Pons (tissue), 1 donor: ENCODE data around the gene ADAMTSL4.
"Not testable (repeated sequence)": the region's sequence is repeated elsewhere in the genome, so short reads cannot be mapped to it uniquely, and the experiment has no call there.

Experiments used
- DNase-seq: peaks from one replicate; pipeline ENCODE4 v3.0.0-alpha.2; 2016; ENCODE audit warnings: low spot score

The ADAMTSL4 gene

DNA sequence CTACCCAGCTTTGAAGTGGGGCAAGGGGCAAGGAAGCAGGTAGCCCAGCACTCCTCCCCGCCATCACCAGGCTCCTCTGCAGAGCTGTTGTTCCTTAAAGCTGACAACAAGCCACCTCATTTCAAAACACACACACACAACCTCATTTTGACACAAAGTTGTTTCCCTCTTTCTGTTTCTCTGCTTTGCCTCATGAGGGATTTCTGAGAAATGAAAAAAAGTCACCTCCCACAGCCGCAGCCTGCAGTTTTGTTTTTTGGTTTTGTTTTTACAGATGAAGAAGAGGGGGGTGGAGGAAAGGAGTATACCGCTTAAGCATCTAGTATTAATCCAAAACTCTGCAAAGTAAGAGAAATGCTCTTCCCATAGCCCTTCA is 18.1 kb downstream of the ADAMTSL4 start:
- DNase-seq = peak; percentile 34

DNA sequence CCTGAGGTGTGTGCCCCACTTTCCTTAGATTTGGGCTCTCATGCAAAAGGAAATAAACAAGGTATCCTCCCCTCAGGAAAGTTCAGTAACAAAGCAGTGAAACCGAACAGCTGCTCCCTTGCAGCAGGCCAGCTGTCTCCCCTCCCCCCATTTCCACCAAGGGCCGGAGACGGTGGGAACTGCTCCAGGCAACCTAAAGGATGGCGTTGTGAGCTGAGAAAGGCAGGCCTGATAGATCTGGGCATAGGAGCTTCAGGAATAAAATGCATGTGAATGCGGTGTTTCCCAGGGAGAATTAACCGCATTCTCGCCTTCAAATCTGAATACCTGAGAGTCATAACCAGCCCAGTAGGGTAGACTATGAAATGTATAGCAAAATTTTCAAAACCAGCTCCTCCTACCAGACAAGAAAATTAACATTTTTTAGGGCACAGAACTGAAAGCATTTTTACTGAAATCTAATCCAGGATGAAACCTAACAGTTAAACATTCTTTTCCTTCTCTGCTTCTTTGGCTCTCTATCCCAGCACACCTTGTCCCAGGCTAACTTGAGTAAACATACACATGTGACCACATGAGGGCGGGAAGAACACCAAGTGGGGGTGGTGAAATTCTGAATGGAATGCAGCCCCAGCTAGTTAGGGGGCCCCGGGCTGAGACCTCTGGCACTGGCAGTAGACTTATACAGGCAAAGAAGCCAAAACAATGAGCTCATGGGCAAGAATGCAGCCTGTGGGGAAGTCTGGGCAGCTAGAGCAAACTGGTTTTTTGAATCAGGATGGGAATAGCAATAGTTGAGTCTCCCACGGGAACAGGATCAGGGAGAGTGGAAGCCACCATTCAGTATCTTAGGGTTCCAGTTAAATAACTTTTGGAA is 18.7 kb downstream of the ADAMTSL4 start:
- peak; percentile 67 for DNase-seq

DNA sequence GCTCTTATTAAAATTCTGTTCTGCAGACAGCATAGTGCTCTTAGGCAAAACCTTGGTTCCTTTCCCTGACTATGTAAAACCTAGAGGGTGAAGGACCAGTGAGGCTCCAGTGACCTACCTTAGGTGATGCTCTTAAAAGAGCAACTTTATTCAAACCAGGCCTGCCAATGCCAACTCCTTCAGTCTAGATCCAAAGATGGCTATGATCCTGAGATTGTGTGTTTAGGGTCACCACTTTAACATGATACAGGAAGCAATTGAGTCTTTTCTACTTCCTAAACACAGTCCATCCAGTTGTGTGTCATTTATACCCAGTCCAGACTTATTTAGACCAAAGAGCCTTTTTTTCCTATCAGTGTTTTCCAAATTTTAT is 19.4 kb downstream of the ADAMTSL4 start:
- DNase-seq = no peak

DNA sequence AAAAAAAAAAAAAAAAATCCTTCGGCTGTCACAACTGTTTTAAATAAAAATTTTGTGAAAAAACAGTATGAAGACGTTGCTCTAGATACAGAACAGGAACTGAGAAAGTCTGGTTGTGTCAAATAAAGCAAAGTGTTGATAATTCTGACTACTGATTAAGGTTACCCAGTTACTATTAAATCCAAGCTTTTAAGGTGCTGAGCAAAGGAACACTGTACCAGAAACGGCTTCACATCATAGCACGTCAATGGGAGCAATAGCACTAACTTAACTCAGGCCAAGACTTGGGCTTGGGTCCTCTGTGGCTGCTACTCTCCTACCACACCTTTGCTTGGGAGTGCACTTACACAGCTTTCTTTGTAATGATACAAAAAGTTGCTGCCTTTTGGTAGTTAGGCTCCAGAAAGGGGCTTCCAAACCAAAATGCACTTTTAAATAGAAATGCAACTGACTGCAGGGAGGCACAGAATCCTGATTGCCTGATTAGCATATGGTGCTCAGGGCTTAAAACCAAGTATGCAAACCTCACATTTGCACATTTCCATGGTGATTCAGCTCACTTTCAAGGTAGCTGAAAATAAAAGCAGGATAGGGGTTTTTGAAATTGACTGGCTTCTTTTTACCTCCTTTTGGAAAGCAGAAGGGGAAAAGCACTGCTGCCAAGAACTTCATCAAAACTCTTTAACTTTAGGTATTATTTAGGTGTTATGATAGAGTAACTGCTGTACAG is 23.9 kb downstream of the ADAMTSL4 start:
- DNase-seq = no peak

DNA sequence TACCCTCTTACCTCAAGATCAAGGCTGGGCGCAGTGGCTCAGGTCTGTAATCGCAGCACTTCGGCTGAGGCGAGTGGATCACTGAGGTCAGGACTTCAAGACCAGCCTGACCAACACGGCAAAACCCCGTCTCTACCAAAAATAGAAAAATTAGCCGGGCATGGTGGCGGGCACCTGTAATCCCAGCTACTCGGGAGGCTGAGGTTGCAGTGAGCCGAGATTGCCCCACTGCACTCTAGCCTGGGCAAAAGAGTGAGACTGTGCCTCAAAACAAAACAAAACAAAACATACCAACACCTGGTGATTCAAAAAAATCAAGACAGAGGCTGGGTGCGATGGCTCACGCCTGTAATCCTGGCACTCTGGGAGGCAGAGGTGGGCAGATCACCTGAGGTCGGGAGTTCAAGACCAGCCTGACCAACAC is 24.5 kb downstream of the ADAMTSL4 start:
- not testable (repeated sequence) for DNase-seq

DNA sequence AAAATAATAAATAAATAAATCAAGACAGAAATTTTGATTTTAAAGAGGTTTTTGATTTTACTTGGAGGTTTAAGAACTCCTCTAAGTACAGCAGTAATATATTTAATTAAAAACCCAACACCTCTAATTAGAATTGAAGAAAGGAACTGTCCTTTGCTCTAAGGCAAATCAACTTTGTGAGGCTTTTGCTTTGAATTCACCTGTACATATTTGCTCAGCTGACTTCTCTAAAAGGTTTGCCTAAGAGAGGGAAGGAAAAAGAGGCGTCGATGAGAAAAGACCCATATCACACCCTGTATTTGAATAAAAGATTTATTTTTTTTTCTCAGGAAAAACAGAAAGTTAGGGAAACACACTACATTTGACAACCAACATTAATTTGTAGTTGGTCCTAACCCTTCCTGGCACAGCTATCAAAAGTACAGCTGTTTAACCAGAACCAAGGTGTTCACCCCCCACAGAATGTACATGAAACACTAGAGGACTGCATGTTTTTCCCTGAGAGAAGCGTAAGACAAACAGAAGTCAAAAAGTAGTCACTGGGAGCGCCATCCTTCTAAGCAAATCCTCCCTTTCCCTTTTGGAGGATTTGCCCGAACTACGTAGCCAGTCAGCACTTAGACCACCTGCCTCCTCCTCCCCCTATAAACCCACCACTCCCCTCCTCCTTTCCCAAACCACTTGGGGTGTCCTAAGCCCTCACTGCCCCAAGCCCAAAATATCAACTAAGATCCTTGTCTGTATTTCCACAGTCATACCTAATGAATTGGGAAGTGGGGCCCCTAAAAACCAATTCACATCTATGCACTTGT is 25.3 kb downstream of the ADAMTSL4 start:
- DNase-seq = no peak

DNA sequence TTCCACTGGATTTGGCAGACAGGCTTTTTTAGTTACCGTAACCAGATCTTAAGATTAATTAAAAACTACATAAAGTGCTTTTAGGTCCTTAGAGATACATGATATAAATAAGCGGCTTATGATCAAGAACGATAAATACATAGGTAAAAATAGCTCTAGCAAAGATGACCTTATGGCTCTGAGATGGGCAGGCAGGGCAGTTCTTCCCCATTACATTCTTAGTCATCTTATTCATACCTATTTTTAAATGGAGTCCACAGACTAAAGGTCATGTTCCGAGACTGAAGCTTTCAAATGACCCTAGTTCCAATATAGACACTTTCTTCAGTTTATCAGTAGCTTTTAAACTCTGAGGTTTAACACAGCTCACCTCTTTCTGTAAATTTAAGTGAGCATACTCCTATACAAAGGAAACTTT is 25.9 kb downstream of the ADAMTSL4 start:
- no peak for DNase-seq

DNA sequence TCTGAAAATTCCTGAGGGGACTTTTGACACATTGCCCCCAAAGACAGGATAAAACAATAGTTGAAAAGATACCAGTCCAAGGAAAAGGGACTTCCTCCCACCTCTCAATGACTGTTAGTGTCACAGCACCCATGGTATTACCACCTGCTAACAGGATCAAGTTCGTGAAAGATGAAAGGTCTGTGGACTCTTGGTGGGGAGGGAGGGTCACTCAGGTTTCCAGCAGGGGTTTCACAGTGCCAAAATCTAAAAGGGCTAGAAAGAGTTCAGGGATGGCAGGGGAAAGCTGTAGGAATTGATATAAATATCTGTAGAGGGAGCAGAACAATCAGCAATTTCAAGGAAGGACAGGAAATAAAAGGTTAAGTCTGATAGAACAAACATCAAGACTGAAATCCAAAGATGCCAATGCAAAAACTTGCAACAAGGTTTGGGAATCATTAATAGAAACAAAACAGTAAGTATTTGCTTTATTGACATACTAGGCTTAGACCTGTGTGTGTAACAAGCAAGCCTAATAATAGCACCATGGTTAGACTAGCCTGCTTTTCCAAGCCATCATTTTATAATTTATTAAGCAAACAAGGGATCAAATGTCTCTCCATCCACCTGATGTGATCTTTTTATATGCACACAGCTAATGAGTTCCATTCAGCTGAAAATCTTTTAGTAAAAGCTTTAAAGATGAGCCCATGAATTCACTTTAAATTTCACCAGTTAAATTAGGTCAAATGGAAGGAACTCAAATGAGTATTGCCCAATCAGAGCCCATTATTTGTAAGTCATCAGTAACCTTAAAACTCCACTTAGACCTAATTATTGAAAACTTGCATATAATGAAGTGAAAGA is 26.5 kb downstream of the ADAMTSL4 start:
- DNase-seq = no peak

DNA sequence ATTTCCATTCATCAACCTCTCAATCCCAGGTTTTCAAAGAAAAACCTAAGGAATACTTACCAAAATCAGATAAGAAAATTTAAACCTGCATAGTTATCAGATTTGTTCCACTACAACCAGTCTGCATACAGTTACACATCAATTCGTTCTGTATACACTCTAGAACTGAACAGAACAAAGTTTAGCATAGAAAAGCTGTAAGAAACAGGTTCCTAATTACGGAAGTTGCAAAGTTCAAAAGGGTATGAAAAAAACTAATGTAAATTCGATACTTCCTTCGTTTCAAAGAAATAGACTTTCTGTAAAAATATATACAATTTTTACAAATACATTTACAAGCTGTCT is 27.1 kb downstream of the ADAMTSL4 start:
- no peak for DNase-seq

DNA sequence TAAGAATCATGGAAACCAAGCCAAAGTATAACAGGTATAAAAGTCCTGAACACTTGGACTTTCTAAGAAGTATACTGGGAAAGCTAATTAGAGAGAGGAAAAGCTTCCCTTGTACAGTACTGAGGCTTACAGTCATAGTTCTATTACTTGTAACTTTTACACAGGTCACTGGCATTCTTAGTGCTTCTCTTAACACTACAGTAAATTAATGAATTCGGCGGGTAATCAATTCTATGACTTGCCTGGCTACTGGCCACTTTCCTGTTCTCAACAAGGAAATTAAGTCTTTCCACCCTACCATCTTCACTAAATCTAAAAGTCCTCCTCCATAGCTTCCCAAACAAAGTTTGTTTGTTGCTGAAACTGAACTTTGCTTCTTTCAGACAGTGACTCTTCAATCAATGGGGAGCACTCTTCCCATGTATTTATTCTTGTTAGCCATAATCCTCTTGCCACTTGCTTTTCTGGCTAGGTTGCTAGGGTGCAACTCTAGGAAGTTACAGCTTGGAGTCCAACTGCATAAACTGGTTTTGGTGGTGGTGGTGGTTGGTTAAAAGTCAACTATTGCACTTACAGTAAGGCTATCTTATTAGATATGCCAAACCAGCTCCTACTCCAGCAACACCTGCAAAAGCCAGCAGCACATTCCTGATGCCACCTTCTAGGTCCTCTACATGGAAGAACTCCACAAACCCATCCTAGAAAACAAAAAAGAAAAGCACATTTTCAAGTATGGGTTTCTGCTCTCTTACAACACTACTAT is 27.8 kb downstream of the ADAMTSL4 start:
- peak; percentile 17 for DNase-seq

DNA sequence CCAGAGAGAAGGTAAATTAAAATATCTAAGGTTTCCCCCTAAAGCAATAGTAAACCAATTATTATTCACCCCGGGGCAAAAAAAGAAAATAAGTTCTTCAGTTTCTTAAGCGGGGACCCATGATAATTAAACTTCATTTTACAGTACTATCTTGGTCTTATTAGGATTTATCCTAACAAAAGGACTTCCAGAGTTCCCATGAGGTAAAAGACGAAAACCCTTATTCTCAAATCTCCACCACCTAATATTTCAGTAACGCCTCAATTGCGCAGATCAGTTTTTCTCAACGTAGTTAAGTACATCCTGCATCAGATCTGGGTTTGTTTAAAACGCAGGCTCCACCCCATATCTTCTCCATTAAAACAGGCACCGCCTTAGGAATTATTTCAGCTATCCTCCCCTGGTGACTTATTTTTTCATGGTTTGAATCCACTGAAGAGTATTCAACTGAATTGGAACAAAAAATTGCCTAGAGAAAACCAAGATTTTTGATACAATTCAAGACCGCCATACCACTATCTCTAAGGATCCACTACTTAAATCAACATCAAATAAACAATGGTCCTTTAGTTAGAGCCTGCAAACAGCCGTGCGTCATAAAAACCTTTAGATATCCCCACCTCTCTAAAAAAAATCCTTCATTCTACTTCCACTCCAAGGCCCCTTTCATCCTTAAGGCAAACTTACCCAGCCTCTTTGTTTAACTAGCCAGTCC is 28.5 kb downstream of the ADAMTSL4 start:
- peak; percentile 31 for DNase-seq

DNA sequence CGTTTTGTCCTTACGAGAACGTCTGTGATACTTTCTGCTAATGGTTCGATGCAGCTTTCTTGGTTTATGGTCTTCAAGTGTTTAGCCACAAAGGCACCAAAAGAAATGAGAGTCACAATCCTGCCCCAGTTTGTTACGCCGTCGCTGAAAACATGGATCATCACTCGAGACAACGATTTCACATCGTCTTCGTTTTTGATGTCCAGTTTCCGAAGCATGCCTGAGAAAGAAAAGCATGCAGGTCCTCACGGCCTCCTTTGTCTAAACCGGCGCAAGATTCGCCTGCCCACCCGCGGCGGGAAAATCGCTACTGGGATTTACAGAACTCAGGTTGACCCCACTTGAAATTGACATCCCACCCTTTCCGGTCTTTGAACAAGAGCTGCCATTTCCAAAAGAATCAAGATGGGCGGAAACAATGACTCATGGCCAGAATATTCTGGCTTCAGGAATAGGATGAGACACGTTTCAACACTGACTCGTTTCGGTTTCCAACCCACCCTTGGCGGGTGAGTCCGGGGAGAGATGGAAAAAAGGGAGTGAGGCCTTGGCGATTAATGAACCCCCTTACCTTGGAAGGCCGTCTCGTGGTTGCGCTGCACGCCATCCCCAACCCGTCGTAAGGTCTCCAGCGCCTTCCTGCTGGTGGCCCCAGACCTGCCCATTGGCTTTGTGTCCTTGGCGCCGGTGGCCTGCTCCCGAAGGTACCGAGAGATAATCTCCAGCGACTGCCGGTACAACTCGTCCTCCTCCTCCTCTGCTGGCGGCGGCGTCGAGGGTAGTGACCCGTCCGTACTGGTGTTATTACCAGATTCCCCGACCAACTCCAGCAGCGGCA is 29.3 kb downstream of the ADAMTSL4 start:
- peak; percentile 59 for DNase-seq

DNA sequence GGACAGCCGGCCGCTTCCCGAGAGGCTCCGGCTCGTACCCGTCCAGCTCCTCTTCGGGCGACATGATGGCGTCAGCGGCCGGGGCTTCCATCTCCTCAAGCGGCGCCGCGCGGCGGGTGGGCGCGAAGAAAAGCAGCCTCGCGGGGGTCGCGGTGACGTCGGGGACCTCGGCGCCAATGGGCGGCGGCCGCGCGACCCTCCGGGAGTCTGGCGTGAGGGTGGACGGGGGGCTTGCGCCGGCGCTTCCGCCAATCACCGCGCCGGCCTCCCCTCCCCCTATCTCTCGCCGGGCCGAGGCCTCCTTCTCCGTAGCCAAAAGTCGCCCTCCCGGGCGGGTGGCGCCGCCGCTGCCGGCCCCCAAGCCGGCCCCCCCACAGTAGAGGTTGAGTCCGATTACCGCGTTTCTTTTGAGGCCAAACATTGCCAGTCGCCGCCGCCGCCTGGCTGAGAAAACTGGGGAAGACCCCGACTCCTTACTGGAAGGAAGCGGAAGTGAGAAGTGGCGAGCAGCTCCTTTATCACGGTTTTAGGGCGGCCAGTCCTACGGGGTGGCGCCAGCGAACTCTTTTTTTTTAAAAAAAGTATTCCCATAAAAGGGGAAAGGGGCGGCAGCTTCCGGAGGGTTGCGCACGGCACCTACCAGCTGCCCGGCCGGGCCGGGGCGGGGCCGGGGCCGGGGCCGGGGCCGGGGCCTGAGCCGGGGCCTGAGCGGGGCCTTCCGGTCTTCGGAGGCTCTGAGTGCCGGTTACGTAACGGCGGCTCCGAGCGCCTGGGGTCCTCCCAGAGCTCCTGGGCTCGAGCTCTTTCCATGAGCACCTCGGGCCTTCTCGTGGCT is 30.1 kb downstream of the ADAMTSL4 start, which contains the start of gene MCL1:
MCL1 (minus strand) TSS at position 501 of the 835 bp plus-strand sequence; CDS start at position 421, 80 bp downstream.
- peak; percentile 96 for DNase-seq

DNA sequence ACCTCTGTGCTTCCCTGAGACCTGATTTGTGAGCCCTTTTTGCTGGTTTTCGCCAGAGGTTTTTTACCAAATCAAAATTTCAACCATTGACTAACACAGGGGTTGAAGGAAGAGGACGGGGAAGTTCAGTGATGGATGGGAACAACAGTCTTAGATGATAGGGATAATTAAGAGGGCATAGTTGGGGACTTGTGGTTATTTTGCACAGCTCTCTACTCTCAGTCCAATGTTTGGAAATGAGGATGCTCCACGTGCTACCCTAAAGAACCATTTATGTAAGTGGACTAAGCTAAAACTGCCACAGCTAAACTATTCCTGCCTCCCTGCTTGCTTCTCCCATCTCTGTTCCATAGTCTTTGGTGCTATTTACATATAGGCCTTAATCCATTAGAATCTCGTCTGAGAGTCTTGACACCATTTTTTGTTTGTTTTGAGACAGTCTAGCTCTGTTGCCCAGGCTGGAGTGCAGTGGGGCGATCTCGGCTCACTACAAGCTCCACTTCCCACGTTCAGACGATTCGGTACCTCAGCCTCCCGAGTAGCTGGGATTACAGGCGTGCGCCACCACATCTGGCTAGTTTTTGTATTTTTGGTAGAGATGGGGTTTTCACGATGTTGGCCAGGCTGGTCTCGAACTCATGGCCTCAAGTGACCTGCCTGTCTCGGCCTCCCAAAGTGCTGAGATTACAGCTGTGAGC is 30.9 kb downstream of the ADAMTSL4 start:
- no peak for DNase-seq

DNA sequence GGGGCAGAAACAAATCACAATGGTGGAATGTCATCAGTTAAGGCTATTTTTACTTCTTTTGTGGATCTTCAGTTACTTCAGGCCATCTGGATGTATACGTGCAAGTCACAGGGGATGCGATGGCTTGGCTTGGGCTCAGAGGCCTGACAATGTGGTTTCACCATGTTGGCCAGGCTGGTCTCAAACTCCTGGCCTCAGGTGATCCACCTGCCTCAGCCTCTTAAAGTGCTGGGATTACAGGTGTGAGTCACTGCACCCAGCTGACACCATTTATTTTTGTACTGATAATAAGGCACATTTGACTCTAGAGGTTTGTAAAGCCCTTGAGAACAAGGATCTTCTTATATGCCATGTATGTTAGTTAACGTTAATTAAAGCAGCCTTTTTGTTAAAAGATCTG is 31.8 kb downstream of the ADAMTSL4 start:
- not testable (repeated sequence) for DNase-seq

DNA sequence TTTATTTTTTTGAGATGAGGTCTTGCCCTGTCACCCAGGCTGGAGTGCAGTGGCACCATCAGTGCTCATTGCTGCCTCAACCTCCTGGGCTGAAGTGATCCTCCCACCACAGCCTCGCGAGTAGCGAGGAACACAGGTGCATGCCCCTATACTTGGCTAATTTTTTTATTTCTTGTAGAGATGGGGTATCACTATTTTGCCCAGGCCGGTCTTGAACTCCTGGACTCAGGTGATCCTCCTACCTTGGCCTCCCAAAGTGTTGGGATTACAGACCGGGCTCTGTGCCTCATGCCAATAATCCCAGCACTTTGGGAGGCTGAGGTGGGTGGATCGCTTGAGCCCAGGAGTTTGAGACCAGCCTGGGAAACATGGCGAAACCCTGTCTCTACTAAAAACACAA is 32.2 kb downstream of the ADAMTSL4 start:
- not testable (repeated sequence) for DNase-seq

DNA sequence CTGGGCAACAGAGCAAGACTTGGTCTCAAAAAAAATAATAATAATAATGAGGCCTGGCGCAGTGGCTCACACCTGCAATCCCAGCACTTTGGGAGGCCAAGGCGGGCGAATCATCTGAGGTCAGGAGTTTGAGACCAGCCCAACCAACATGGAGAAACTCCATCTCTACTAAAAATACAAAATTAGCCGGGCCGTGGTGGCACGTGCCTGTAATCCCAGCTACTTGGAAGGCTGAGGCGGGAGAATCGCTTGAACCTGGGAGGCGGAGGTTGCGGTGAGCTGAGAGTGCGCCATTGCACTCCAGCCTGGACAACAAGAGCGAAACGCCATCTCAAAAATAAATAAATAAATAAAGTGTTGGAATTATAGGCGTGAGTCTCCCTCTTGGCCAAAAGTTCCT is 32.8 kb downstream of the ADAMTSL4 start:
- not testable (repeated sequence) for DNase-seq

DNA sequence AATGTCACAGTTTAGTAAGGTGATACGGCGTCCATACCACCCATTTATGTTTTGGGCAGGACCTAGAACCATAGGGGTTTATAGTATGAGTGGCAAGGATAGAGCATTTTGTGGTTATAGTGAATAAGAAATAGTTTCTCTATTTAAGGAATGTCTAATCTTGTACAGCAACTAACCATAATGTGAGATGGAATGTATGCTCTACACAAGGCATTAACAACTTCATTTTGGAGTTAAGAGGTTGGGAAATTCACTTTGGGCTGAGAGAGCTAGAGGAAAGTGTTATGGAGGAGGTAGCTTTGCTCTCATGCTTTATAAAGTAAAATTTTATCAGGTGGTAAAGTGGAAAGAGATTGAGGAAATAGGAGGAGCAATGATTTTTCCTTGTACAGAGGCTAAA is 33.2 kb downstream of the ADAMTSL4 start:
- DNase-seq = no peak
